ENCODE measurements around the gene TMEM91.
A peak's percentile ranks its signal among the peaks of the same experiment; 100 is the strongest.
"Not testable (repeated sequence)": the region's sequence is repeated elsewhere in the genome, so short reads cannot be mapped to it uniquely, and the experiment has no call there.

Gene TMEM91

DNA sequence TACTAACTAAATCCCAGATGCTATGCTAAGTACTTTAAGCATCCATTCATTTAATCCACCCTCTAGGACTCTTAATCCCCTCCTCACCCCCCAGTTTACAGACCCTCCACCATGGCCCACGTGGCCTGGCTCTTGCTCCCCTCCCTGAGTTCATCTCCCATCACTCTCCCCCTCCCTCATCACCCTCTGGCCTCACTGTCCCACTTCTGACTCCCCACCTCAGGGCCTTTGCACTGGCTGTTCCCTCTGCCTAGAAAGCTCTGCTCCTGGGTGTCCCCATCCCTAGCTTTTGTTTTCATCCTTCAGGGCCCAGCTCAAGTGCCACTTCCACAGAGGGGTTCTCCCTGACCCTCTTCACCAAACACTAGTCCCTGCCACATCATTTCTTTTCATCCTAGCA lies 16.6 kb upstream of the TMEM91 start:
- Mint-ChIP-seq H3K36me3 (ENCODE audit: low read depth) (peaks cover 18% of the 10 kb centered on the region), H3K4me3 (no peak overlapping the region), H3K4me1 (ENCODE audit: low read depth) (peaks cover 51% of the 10 kb centered on the region), H3K27me3 (ENCODE audit: low read depth) (no peaks in the 10 kb centered on the region), H3K9me3 (no peaks in the 10 kb centered on the region), H3K27ac (peak overlapping the region; percentile 43)
- DNase-seq (ENCODE audit: low spot score), result no peak

DNA sequence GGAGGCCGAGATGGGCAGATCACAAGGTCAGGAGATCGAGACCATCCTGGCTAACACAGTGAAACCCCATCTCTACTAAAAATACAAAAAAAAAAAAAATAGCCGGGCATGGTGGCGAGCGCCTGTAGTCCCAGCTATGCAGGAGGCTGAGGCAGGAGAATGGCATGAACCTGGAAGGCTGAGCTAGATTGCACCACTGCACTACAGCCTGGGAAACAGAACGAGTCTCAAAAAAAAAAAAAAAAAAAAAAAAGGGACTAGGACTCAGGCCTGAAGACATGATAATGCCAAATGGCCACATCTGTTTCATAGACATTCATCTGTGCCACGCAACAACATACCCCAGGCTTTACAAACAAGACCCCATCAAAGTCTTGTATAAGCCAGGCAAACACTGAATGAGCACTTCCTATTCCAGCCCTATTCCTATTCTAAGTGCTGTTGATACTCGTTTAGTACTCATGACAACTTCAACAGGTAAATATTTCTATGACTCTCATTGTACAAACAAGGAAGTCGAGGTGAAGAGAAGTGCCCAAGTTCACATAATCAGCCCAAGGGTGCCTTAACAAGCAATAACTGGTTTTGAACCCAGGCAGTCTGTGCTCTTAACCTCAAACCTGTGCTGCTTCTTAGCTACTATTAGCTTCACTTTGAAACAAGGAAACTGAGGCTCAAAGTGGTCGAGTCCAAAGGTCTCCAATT lies 14.0 kb upstream of the TMEM91 start:
- Mint-ChIP-seq H3K4me3 (peak overlapping the region; percentile 95), H3K36me3 (ENCODE audit: low read depth) (peaks cover 10% of the 10 kb centered on the region), H3K4me1 (ENCODE audit: low read depth) (peaks cover 36% of the 10 kb centered on the region), H3K27me3 (ENCODE audit: low read depth) (no peaks in the 10 kb centered on the region), H3K9me3 (no peaks in the 10 kb centered on the region), H3K27ac (peak overlapping the region; percentile 98)
- DNase-seq (ENCODE audit: low spot score), result no peak

- peak overlapping the region; percentile 95 for H3K4me3 Mint-ChIP-seq
- H3K9me3 Mint-ChIP-seq, result no peaks in the 10 kb centered on the region
- peaks cover 26% of the 10 kb centered on the region for H3K4me1 Mint-ChIP-seq (ENCODE audit: low read depth)
- peak overlapping the region; percentile 98 for H3K27ac Mint-ChIP-seq
- peaks cover 9% of the 10 kb centered on the region for H3K36me3 Mint-ChIP-seq (ENCODE audit: low read depth)
- no peak for DNase-seq (ENCODE audit: low spot score)
- no peaks in the 10 kb centered on the region for H3K27me3 Mint-ChIP-seq (ENCODE audit: low read depth)
Measured at GRCh38 chr19:41363371-41363752, 13.0 kb upstream of the TMEM91 start.

DNA sequence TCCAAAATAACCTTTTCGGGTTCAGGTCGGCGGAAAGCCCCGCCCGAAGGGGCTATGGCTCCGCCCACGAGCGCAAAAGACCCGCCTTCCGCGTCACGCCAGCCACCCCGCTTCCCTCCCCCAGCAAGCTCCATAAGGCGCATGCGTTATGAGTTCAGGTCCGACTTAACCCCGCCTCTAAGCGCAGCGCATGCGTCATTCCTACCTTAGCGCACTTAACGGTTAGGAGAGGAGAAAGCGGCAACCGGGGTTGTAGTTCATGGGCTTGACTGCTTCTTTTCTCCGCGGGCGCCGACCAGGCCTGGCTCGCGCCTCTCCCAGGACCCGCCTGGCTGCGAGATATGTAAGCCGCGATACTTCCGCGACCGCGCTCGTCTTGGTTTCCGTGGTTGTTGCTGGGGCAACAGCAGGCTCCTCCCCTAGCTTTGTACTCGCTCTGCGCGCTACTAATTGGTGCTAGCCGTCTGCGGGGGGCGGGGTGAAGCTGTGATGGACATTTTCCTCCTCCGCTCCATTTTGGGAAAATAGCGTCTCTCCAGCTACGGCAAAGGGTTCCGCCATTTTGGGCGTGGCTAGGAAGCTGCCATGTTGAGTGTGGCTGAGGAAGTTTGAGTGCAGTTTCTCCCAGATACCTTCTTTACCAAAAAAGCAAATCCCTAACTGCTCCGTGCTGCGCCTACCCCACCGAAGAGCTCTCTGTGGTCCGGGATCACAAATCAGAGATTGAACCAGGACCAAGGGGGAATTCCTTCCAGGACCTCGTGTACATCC lies 12.4 kb upstream of the TMEM91 start, which contains the start of gene B9D2:
Gene B9D2, minus strand, starts transcription at position 397 of the 771 bp plus-strand sequence. CDS start 630 bp downstream, outside the sequence.
- Mint-ChIP-seq H3K27ac (peak within 1 kb of the TSS; percentile 98), H3K27me3 (ENCODE audit: low read depth) (no peaks in the 10 kb centered on the region), H3K9me3 (no peaks in the 10 kb centered on the region), H3K4me3 (peak within 1 kb of the TSS; percentile 95), H3K36me3 (ENCODE audit: low read depth) (peaks cover 9% of the 10 kb centered on the region), H3K4me1 (ENCODE audit: low read depth) (peaks cover 24% of the 10 kb centered on the region)
- peak; percentile 97 for DNase-seq (ENCODE audit: low spot score)

GRCh38 chr19:41364524-41365391 lies 11.6 kb upstream of the TMEM91 start:
- H3K27ac Mint-ChIP-seq, result peak overlapping the region; percentile 98
- peaks cover 7% of the 10 kb centered on the region for H3K36me3 Mint-ChIP-seq (ENCODE audit: low read depth)
- DNase-seq (ENCODE audit: low spot score), result no peak
- no peaks in the 10 kb centered on the region for H3K27me3 Mint-ChIP-seq (ENCODE audit: low read depth)
- H3K4me3 Mint-ChIP-seq, result peak overlapping the region; percentile 95
- H3K4me1 Mint-ChIP-seq (ENCODE audit: low read depth), result peaks cover 24% of the 10 kb centered on the region
- no peaks in the 10 kb centered on the region for H3K9me3 Mint-ChIP-seq

- no peak for DNase-seq (ENCODE audit: low spot score)
- Mint-ChIP-seq H3K36me3 (ENCODE audit: low read depth) (peaks cover 5% of the 10 kb centered on the region), H3K4me1 (ENCODE audit: low read depth) (peaks cover 24% of the 10 kb centered on the region), H3K4me3 (peak overlapping the region; percentile 8), H3K27ac (no peak overlapping the region), H3K27me3 (ENCODE audit: low read depth) (no peaks in the 10 kb centered on the region), H3K9me3 (no peaks in the 10 kb centered on the region)
Measured at GRCh38 chr19:41366089-41366488, 10.2 kb upstream of the TMEM91 start.

GRCh38 chr19:41367848-41368301 lies 8.5 kb upstream of the TMEM91 start:
- Mint-ChIP-seq H3K4me1 (ENCODE audit: low read depth) (peaks cover 20% of the 10 kb centered on the region), H3K4me3 (no peak overlapping the region), H3K27me3 (ENCODE audit: low read depth) (no peaks in the 10 kb centered on the region), H3K36me3 (ENCODE audit: low read depth) (peaks cover 5% of the 10 kb centered on the region), H3K9me3 (no peaks in the 10 kb centered on the region), H3K27ac (no peak overlapping the region)
- DNase-seq (ENCODE audit: low spot score), result no peak

DNA sequence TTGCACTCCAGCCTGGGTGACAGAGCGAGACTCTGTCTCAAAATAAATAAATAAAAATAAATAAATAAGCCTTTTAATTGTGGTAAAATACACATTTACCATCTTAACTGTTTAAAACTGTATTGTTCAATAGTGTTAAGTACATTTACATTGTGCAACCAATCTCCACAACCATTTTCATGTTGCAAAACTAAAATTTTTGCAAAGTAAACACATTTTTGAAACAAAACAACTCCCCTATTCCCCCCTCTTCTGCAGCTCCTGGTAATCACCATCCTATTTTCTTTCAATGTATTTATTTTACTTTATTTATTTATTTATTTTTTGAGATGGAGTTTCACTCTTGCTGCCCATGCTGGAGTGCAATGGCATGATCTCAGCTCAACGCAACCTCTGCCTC lies 6.6 kb upstream of the TMEM91 start:
- H3K4me3 Mint-ChIP-seq, result no peak overlapping the region
- peaks cover 2% of the 10 kb centered on the region for H3K36me3 Mint-ChIP-seq (ENCODE audit: low read depth)
- H3K4me1 Mint-ChIP-seq (ENCODE audit: low read depth), result peaks cover 8% of the 10 kb centered on the region
- no peak overlapping the region for H3K27ac Mint-ChIP-seq
- no peak for DNase-seq (ENCODE audit: low spot score)
- no peaks in the 10 kb centered on the region for H3K9me3 Mint-ChIP-seq
- H3K27me3 Mint-ChIP-seq (ENCODE audit: low read depth), result no peaks in the 10 kb centered on the region

GRCh38 chr19:41371119-41371518 lies 5.2 kb upstream of the TMEM91 start:
- H3K27me3 Mint-ChIP-seq (ENCODE audit: low read depth); H3K9me3 Mint-ChIP-seq; DNase-seq (ENCODE audit: low spot score); H3K4me3 Mint-ChIP-seq; H3K36me3 Mint-ChIP-seq (ENCODE audit: low read depth); H3K27ac Mint-ChIP-seq: not testable (repeated sequence)
- peaks cover 10% of the 10 kb centered on the region for H3K4me1 Mint-ChIP-seq (ENCODE audit: low read depth)

- Mint-ChIP-seq H3K4me1 (ENCODE audit: low read depth) (peaks cover 8% of the 10 kb centered on the region), H3K36me3 (ENCODE audit: low read depth) (peaks cover 2% of the 10 kb centered on the region), H3K9me3 (no peaks in the 10 kb centered on the region), H3K27ac (no peak overlapping the region), H3K27me3 (ENCODE audit: low read depth) (no peaks in the 10 kb centered on the region), H3K4me3 (no peak overlapping the region)
- DNase-seq (ENCODE audit: low spot score), result no peak
Measured at GRCh38 chr19:41371541-41371940, 4.8 kb upstream of the TMEM91 start.

DNA sequence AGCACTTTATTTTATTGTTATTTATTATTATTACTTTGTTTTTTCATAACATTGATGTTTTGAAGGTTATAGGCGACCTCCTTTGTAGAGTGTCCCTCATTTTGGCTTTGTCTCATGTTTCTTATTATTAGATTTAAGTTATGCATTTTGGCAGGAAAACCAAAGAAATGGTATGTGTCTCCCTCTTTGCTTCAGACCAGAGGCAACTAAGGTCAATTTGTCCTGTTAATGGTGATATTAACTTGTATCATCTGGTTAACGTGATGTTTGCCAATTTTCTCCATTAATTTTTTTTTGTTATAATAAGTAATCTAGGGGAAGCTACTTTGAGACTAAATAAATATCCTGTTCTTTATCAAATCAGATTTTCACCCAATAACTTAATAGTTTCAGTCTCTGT lies 3.8 kb upstream of the TMEM91 start:
- no peak for DNase-seq (ENCODE audit: low spot score)
- no peak overlapping the region for H3K4me3 Mint-ChIP-seq
- H3K4me1 Mint-ChIP-seq (ENCODE audit: low read depth), result peaks cover 10% of the 10 kb centered on the region
- H3K27me3 Mint-ChIP-seq (ENCODE audit: low read depth), result no peaks in the 10 kb centered on the region
- no peak overlapping the region for H3K27ac Mint-ChIP-seq
- no peaks in the 10 kb centered on the region for H3K9me3 Mint-ChIP-seq
- peaks cover 6% of the 10 kb centered on the region for H3K36me3 Mint-ChIP-seq (ENCODE audit: low read depth)

GRCh38 chr19:41373993-41374392 lies 2.3 kb upstream of the TMEM91 start:
- Mint-ChIP-seq H3K27me3 (ENCODE audit: low read depth) (no peaks in the 10 kb centered on the region), H3K27ac (no peak overlapping the region), H3K4me3 (no peak overlapping the region), H3K36me3 (ENCODE audit: low read depth) (peaks cover 6% of the 10 kb centered on the region), H3K4me1 (ENCODE audit: low read depth) (peaks cover 10% of the 10 kb centered on the region), H3K9me3 (no peaks in the 10 kb centered on the region)
- DNase-seq (ENCODE audit: low spot score), result no peak

GRCh38 chr19:41376998-41377365 lies 649 bp downstream of the TMEM91 start:
- no peak for DNase-seq (ENCODE audit: low spot score)
- no peaks in the 10 kb centered on the region for H3K9me3 Mint-ChIP-seq

More at GRCh38 chr19:41376998-41377365, 649 bp downstream of the TMEM91 start:
- Mint-ChIP-seq H3K36me3 (ENCODE audit: low read depth) (peaks cover 6% of the 10 kb centered on the region), H3K4me1 (ENCODE audit: low read depth) (peaks cover 10% of the 10 kb centered on the region), H3K27me3 (ENCODE audit: low read depth) (no peaks in the 10 kb centered on the region), H3K27ac (peak overlapping the region; percentile 55), H3K4me3 (peak overlapping the region; percentile 82)
